ENCODE data around the gene DAPK2.

Gene DAPK2

DNA sequence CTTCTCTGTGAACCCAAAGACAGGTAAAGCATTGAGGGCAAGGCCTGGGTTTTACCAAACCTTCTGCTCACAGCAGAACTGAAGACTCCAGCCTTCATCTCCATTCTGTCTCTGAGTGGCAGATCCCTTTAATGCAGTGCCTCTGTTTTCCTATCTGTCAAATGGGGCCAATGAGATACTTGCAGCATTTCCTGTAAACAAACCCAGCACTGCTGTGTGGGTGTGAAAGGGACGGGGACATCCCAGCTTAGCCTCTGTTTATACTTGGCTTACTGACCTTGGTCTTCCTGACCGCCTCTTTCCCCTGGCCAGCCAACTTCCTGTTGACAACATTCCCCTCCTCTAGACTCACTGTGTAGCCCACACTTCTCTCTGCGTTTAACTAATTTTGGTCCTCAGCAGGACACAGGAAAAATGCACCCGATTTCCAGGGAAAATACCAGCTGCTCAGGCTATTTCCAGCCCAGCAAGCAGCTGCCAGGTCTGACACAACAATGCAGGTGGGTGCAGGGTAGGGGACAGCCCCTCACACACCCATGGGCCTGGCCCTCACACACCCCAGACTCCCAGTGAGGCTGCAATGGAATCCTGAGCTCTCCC is 106.7 kb downstream of the DAPK2 start:
- Histone ChIP-seq H3K4me1 (ENCODE audit: low read length) (peaks cover 17% of the 10 kb centered on the region), H3K4me2 (ENCODE audit: low read length) (no peak overlapping the region), H3K9me3 (ENCODE audit: insufficient read depth, low read length) (no peaks in the 10 kb centered on the region), H3K27me3 (ENCODE audit: low read depth, low read length) (no peaks in the 10 kb centered on the region), H3K36me3 (replicated peaks; ENCODE audit: low read depth, low read length) (no peaks in the 10 kb centered on the region), H4K20me1 (ENCODE audit: insufficient read depth, low read length) (no peaks in the 10 kb centered on the region), H2AFZ (ENCODE audit: low read depth, low read length) (no peak overlapping the region), H3K9ac (ENCODE audit: low read length) (no peak overlapping the region), H3K27ac (ENCODE audit: low read length) (no peak overlapping the region), H3K4me3 (ENCODE audit: low read length) (no peak overlapping the region), H3K79me2 (ENCODE audit: low read length) (no peaks in the 10 kb centered on the region)
- no peak for TF ChIP-seq EZH2phosphoT487 (IDR thresholded peaks at IDR 0.05; ENCODE audit: low read depth)
- TF ChIP-seq, protein P1, sequence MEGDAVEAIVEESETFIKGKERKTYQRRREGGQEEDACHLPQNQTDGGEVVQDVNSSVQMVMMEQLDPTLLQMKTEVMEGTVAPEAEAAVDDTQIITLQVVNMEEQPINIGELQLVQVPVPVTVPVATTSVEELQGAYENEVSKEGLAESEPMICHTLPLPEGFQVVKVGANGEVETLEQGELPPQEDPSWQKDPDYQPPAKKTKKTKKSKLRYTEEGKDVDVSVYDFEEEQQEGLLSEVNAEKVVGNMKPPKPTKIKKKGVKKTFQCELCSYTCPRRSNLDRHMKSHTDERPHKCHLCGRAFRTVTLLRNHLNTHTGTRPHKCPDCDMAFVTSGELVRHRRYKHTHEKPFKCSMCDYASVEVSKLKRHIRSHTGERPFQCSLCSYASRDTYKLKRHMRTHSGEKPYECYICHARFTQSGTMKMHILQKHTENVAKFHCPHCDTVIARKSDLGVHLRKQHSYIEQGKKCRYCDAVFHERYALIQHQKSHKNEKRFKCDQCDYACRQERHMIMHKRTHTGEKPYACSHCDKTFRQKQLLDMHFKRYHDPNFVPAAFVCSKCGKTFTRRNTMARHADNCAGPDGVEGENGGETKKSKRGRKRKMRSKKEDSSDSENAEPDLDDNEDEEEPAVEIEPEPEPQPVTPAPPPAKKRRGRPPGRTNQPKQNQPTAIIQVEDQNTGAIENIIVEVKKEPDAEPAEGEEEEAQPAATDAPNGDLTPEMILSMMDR (IDR thresholded peaks at IDR 0.05; ENCODE audit: low read depth, low read length), result no peak

DNA sequence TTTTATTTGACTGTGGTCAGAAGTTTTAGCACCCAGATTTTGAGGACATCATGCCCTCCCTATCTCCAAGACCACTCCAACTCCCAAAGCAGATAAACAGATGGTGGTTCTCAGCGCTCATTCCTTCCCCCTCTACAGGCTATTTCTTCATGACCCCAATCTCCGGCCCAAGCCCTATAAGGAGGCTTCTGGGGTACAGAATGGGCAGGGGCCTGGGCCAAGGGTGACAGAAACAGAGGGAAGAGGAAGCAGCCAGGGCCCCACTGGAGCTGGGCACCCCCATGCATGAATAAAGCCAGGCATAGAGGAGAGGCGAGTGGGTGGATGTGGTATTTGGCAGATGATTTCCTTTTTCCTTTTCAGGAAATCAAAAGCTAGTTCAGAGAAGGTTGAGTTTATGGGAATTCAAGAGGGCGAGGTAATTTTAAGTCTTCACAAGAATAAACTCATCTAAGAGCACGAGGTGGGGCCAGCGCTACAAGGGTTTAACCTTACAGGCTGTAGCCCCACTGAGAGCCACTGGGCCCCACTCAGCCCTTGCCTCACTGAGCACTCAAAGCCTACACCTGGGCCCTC is 107.7 kb downstream of the DAPK2 start:
- H3K9ac ChIP-seq (ENCODE audit: low read length), result no peak overlapping the region
- H2AFZ ChIP-seq (ENCODE audit: low read depth, low read length), result no peak overlapping the region
- H3K4me1 ChIP-seq (ENCODE audit: low read length), result peaks cover 17% of the 10 kb centered on the region
- no peak overlapping the region for H3K4me3 ChIP-seq (ENCODE audit: low read length)
- no peaks in the 10 kb centered on the region for H3K27me3 ChIP-seq (ENCODE audit: low read depth, low read length)
- no peak overlapping the region for H3K27ac ChIP-seq (ENCODE audit: low read length)
- no peaks in the 10 kb centered on the region for H3K36me3 ChIP-seq (replicated peaks; ENCODE audit: low read depth, low read length)
- no peak for TF ChIP-seq EZH2phosphoT487 (IDR thresholded peaks at IDR 0.05; ENCODE audit: low read depth)
- TF ChIP-seq, protein P1 (IDR thresholded peaks at IDR 0.05; ENCODE audit: low read depth, low read length), result no peak
- no peaks in the 10 kb centered on the region for H4K20me1 ChIP-seq (ENCODE audit: insufficient read depth, low read length)
- no peak overlapping the region for H3K4me2 ChIP-seq (ENCODE audit: low read length)
- no peaks in the 10 kb centered on the region for H3K79me2 ChIP-seq (ENCODE audit: low read length)
- no peaks in the 10 kb centered on the region for H3K9me3 ChIP-seq (ENCODE audit: insufficient read depth, low read length)

DNA sequence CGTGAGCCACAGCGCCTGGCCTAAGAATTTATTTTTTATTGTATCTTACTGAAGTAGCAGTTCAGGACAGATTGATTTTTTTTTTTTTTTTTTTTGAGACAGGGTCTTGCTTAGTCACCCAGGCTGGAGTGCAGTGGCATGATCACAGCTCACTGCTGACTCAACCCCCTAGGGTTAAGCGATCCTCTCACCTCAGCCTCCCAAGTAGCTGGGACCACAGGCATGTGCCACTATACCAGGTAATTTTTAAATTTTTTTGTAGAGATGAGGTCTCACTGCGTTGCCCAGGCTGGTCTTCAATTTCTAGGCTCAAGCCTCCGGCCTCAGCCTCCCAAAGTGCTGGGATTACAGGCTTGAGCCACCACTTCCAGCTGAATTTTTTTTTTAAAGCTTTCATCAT is 112.8 kb downstream of the DAPK2 start:
- Histone ChIP-seq H3K9me3 (ENCODE audit: insufficient read depth, low read length) (no peaks in the 10 kb centered on the region), H3K36me3 (replicated peaks; ENCODE audit: low read depth, low read length) (no peaks in the 10 kb centered on the region), H4K20me1 (ENCODE audit: insufficient read depth, low read length) (no peaks in the 10 kb centered on the region), H3K4me2 (ENCODE audit: low read length) (no peak overlapping the region), H3K9ac (ENCODE audit: low read length) (no peak overlapping the region), H3K27ac (ENCODE audit: low read length) (no peak overlapping the region), H3K4me1 (ENCODE audit: low read length) (no peaks in the 10 kb centered on the region), H3K27me3 (ENCODE audit: low read depth, low read length) (no peaks in the 10 kb centered on the region), H2AFZ (ENCODE audit: low read depth, low read length) (no peak overlapping the region), H3K79me2 (ENCODE audit: low read length) (no peaks in the 10 kb centered on the region), H3K4me3 (ENCODE audit: low read length) (no peak overlapping the region)
- TF ChIP-seq, protein P1 (IDR thresholded peaks at IDR 0.05; ENCODE audit: low read depth, low read length), result no peak
- TF ChIP-seq EZH2phosphoT487 (IDR thresholded peaks at IDR 0.05; ENCODE audit: low read depth), result no peak

DNA sequence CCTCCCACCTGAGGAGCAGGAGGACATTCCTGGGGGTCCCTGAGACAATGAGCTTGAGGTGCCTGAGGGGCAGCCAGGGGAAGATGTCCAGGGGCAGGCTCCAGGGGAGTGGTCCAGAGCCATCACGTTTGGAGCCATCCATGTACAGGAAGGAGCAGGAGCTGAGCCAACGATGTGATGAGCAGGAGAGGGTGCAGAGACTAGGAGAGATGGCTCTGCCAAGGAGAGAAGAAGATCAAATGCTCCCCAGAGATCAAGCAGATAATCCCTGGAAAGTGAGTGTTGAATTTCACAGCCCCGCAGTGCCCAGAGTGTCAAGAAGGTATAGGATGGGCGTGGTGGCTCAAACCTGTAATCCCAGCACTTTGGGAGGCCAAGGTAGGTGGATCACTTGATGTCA is 114.7 kb downstream of the DAPK2 start:
- Histone ChIP-seq H3K9me3 (ENCODE audit: insufficient read depth, low read length) (no peaks in the 10 kb centered on the region), H3K27ac (ENCODE audit: low read length) (no peak overlapping the region), H4K20me1 (ENCODE audit: insufficient read depth, low read length) (no peaks in the 10 kb centered on the region), H3K36me3 (replicated peaks; ENCODE audit: low read depth, low read length) (no peaks in the 10 kb centered on the region), H3K9ac (ENCODE audit: low read length) (no peak overlapping the region), H3K4me1 (ENCODE audit: low read length) (no peaks in the 10 kb centered on the region), H3K79me2 (ENCODE audit: low read length) (no peaks in the 10 kb centered on the region), H3K4me3 (ENCODE audit: low read length) (no peak overlapping the region), H3K27me3 (ENCODE audit: low read depth, low read length) (no peaks in the 10 kb centered on the region), H3K4me2 (ENCODE audit: low read length) (no peak overlapping the region), H2AFZ (ENCODE audit: low read depth, low read length) (no peak overlapping the region)
- no peak for TF ChIP-seq EZH2phosphoT487 (IDR thresholded peaks at IDR 0.05; ENCODE audit: low read depth)
- TF ChIP-seq, protein P1 (IDR thresholded peaks at IDR 0.05; ENCODE audit: low read depth, low read length), result no peak

Measured in OCI-LY3 (cell line).